HL-60 (cell line): ENCODE results near the gene AKNAD1.

Experiments used
- DNase-seq, 2 experiments: peaks; one replicate each; pipeline ENCODE4 v3.0.0-alpha.2; 2010 to 2020; ENCODE audit warnings: low read depth in 1 of 2, low spot score in 1 of 2
- H3K27ac ChIP-seq: fragments of 250-450 bp; sonication (Bioruptor Pico); replicated peaks from 2 replicates; pipeline ENCODE4 v1.5.1; 2020; ENCODE audit warnings: mild to moderate bottlenecking, moderate library complexity
- H3K27me3 ChIP-seq: fragments of 250-450 bp; sonication (Bioruptor Pico); 2 replicates; pipeline ENCODE4 v1.5.1; 2021; ENCODE audit warnings: mild to moderate bottlenecking, moderate library complexity; ENCODE audit not compliant: insufficient read depth, poor library complexity, severe bottlenecking
- H3K4me3 ChIP-seq: replicated peaks from 2 replicates; pipeline ENCODE4 v1.5.1; 2011; ENCODE audit warnings: mild to moderate bottlenecking, control low read depth, low read length; ENCODE audit not compliant: insufficient read depth
- GABPA ChIP-seq: IDR thresholded peaks from 2 replicates; pipeline ENCODE4 v1.6.1; 2012; ENCODE audit warnings: low read depth
- POLR2AphosphoS5 ChIP-seq: IDR thresholded peaks from 2 replicates; pipeline ENCODE4 v1.6.1; 2012; ENCODE audit warnings: low read depth
- SPI1 ChIP-seq: IDR thresholded peaks from 2 replicates; pipeline ENCODE4 v1.6.1; 2012; ENCODE audit warnings: low read depth, mild to moderate bottlenecking, borderline replicate concordance
- TF ChIP-seq, protein P1 (sequence below): IDR thresholded peaks from one replicate; pipeline ENCODE4 v1.5.1; 2011; ENCODE audit warnings: low read length, control low read depth, inconsistent platforms; ENCODE audit not compliant: insufficient read depth
- TF ChIP-seq, protein P2 (sequence below): IDR thresholded peaks from 2 replicates; pipeline ENCODE4 v1.6.1; 2012; ENCODE audit warnings: low read depth; ENCODE audit not compliant: insufficient replicate concordance

Gene AKNAD1

DNA sequence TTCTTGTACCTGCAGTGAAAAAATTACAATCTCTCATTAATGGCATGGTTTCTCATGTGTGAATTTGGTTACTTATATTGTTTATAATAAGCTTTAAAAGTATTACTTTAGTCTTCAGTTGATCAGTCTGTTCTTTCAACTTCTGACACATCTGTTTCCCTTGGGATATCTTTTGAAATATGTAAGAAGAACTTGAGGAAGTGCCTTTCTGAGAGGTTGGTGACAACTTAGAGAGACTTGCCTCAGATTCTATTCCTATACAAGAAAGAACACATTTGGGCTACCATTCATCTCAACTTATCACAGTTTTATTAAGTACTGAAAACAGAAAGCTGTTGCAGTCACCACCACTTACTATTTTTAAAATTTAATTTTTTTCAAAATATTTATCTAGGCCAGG, 8.1 kb downstream of the AKNAD1 start:
- H3K4me3 ChIP-seq, result no peak overlapping the region
- H3K27me3 ChIP-seq, result no peaks in the 10 kb centered on the region
- H3K27ac ChIP-seq, result no peak overlapping the region
- no peak for TF ChIP-seq GABPA
- peak; percentile 83 for TF ChIP-seq SPI1
- no peak for DNase-seq

DNA sequence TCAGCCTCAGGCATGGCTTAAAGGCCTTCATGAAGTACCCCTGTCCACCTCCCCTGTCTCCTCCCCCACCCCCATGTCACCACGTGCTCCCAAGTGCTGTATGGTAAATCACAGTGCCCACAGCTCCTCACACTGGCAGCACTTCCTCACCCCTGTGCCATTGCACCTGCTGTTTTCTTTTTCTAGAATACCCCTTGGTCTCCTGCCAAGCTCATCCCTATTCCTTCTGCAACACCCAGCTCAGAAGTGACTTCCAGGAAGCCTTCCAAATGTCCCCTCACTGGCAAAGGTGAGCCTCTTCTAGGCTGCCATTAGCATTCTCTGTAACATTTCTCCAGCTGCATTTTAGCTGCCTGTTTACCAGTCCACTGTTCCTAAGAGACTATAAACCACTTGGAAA, 9.4 kb downstream of the AKNAD1 start:
- no peak overlapping the region for H3K27ac ChIP-seq
- TF ChIP-seq, protein P1, sequence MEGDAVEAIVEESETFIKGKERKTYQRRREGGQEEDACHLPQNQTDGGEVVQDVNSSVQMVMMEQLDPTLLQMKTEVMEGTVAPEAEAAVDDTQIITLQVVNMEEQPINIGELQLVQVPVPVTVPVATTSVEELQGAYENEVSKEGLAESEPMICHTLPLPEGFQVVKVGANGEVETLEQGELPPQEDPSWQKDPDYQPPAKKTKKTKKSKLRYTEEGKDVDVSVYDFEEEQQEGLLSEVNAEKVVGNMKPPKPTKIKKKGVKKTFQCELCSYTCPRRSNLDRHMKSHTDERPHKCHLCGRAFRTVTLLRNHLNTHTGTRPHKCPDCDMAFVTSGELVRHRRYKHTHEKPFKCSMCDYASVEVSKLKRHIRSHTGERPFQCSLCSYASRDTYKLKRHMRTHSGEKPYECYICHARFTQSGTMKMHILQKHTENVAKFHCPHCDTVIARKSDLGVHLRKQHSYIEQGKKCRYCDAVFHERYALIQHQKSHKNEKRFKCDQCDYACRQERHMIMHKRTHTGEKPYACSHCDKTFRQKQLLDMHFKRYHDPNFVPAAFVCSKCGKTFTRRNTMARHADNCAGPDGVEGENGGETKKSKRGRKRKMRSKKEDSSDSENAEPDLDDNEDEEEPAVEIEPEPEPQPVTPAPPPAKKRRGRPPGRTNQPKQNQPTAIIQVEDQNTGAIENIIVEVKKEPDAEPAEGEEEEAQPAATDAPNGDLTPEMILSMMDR, result no peak
- TF ChIP-seq SPI1, result peak; percentile 33; the same call in 1 of the 2 replicates
- TF ChIP-seq, protein P2, sequence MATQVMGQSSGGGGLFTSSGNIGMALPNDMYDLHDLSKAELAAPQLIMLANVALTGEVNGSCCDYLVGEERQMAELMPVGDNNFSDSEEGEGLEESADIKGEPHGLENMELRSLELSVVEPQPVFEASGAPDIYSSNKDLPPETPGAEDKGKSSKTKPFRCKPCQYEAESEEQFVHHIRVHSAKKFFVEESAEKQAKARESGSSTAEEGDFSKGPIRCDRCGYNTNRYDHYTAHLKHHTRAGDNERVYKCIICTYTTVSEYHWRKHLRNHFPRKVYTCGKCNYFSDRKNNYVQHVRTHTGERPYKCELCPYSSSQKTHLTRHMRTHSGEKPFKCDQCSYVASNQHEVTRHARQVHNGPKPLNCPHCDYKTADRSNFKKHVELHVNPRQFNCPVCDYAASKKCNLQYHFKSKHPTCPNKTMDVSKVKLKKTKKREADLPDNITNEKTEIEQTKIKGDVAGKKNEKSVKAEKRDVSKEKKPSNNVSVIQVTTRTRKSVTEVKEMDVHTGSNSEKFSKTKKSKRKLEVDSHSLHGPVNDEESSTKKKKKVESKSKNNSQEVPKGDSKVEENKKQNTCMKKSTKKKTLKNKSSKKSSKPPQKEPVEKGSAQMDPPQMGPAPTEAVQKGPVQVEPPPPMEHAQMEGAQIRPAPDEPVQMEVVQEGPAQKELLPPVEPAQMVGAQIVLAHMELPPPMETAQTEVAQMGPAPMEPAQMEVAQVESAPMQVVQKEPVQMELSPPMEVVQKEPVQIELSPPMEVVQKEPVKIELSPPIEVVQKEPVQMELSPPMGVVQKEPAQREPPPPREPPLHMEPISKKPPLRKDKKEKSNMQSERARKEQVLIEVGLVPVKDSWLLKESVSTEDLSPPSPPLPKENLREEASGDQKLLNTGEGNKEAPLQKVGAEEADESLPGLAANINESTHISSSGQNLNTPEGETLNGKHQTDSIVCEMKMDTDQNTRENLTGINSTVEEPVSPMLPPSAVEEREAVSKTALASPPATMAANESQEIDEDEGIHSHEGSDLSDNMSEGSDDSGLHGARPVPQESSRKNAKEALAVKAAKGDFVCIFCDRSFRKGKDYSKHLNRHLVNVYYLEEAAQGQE, result no peak
- no peaks in the 10 kb centered on the region for H3K27me3 ChIP-seq
- H3K4me3 ChIP-seq, result no peak overlapping the region
- DNase-seq, result no peak

DNA sequence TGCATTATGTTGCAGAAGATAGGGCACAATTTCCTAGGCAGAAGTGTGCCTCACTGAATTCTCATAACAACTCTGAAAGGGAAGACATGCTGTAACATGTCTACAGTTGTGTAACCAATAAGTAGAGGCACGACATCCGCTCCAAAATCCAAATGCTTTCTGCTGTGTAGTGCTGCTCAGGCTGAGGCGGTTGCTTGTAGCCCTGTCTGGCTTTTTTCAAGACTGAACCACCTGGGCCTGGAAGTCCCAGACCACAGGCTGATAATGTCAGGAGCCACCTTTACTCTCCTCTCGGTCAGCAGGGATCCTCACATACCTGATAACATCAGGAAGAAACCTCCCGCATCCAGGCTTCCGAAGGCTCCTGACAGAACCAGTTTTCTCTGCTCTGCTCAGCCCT, 10.9 kb downstream of the AKNAD1 start:
- TF ChIP-seq, protein P2, result no peak
- TF ChIP-seq, protein P1, result no peak
- no peak for TF ChIP-seq GABPA
- no peak for TF ChIP-seq SPI1
- no peak for TF ChIP-seq POLR2AphosphoS5
- no peaks in the 10 kb centered on the region for H3K27me3 ChIP-seq
- H3K27ac ChIP-seq, result no peak overlapping the region
- DNase-seq, result no peak
- H3K4me3 ChIP-seq, result no peak overlapping the region

DNA sequence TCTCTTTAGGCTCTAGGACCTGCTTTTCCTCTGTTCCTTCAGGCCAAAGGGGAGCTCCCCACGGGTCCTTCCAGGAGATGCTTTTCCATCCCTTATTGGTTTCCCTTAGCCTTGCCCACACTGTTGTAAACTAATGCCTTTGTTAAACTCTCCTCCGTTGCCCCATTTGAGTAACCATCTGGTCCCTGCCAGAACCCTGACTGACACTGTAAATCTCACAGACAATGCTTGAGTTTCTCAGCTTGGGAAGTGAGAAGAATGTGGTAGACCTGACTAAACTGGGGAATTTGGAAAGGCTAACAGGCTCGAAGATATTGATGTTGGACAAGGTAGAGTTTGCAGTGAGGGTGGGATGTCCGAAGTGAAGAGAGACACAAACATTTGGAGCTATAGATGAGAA, 11.4 kb downstream of the AKNAD1 start:
- TF ChIP-seq, protein P1, result no peak
- TF ChIP-seq, protein P2, result no peak
- no peak for TF ChIP-seq GABPA
- H3K27ac ChIP-seq, result no peak overlapping the region

More for the DNA sequence above, 11.4 kb downstream of the AKNAD1 start:
- H3K4me3 ChIP-seq, result no peak overlapping the region
- H3K27me3 ChIP-seq, result no peaks in the 10 kb centered on the region
- no peak for DNase-seq
